A673 (cell line): Measurements from ENCODE around the gene ANO2.

ENCODE experiments used
- CTCF ChIP-seq: fragments of 300-800, 200-600 bp; sonication (generic); conservative IDR thresholded peaks from 2 replicates; pipeline ENCODE4 v1.5.1; 2017; ENCODE audit warnings: low read depth, mild to moderate bottlenecking, antibody characterized with exemption, low read length, moderate library complexity, mixed read lengths
- EZH2 ChIP-seq: fragments of 200-600 bp; sonication (generic); IDR thresholded peaks from 2 replicates; pipeline ENCODE4 v1.6.1; 2017; ENCODE audit warnings: borderline replicate concordance, low read depth, mild to moderate bottlenecking, mixed read lengths, antibody characterized with exemption, low read length; ENCODE audit not compliant: poor library complexity, severe bottlenecking

- no peak for TF ChIP-seq CTCF
- no peak for TF ChIP-seq EZH2
Observed at GRCh38 chr12:5969156-5969973, 24.3 kb upstream of the ANO2 start.
